ENCODE results near the gene U2SURP.

U2SURP gene

DNA sequence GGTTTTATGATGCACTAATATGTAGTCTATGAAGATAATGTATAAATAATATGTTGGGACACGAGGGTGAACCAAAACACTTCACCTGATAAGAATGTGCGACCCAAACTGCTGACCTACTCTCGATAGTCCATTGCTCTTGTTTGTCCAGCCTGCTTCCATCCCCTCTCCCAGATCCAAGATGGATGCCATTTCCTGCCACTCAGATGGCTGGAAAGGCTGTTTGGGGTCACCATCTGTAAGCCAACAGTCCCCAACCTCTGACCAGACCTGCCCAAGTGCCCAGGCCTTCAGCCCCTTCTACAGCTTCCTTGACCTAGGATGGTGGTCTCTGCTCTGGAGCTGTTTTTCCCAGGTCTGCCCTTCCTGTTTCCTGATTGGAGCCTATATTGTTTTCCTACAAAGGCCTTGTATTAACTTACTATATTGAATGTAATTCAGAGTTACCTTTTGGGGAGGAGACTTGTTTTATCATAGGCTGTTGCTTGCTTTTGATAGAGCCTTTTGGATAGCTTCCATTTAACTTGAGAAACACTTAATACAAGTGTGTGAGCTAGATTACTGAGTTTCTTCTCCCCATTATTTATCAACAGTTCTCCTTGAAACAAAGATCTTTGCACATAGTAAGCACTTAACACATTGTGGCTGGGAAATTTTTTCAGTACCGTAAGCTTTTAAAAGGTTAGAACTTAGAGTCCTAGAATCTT, 32.9 kb upstream of the U2SURP start:
- TF ChIP-seq POLR2A (IDR thresholded peaks at IDR 0.05; ENCODE audit: low read length) (peak; percentile 36), GATA1 (IDR thresholded peaks at IDR 0.05; ENCODE audit: low read depth, low read length) (no peak)
- DNase-seq, result peak; percentile 77 to 90

DNA sequence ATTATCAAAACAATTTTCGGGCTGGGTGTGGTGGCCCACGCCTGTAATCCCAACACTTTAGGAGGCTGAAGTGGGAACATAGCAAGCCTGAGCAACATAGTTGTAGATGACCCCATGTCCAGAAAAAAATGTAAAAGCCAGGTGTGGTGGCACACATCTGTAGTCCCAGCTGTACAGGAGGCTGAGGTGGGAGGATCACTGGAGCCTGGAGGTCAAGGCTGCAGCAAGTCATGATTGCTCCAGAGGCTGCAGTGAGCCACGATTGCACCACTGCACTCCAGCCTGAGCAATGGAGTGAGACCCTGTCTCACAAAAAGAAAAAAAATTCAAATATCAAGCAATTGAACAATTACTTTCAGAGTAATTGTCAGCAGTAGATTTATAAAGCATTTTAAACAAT, 29.9 kb upstream of the U2SURP start:
- no peak for TF ChIP-seq POLR2A (IDR thresholded peaks at IDR 0.05; ENCODE audit: low read length)
- no peak for TF ChIP-seq GATA1 (IDR thresholded peaks at IDR 0.05; ENCODE audit: low read depth, low read length)
- DNase-seq, result no peak

DNA sequence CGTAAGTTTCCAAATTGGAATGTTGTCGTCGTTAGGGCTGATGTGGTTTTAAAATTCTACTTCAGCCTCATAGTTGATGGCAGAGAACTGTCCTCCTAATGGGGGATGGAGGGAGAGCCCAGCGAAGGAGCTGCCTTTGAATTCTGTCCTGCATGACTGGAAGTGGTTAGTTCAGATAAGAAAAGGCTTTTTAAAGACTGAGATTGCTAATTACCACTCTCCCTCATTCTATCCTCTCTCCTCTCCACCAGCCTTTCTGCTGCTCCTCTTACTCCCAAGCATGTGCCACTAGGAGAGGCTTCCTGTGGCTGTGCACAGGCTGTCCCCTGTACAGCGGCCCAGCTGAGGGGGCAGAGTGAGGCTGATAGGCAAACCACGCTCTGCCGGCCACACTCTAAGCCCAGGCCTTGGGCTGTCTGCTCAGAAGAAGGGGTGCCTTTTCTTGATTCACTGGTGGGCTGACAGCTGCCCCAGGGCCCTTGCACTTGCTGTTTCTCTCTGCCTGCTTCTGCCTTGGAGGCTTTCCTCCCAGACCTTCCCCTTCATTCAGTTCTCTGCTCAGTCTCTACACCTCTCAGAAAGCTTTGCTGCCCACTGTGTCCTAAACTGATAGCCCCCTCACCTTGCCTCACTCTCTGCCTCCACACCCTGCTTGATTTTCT, 29.1 kb upstream of the U2SURP start:
- DNase-seq, result peak; percentile 27 to 34
- no peak for TF ChIP-seq GATA1 (IDR thresholded peaks at IDR 0.05; ENCODE audit: low read depth, low read length)

DNA sequence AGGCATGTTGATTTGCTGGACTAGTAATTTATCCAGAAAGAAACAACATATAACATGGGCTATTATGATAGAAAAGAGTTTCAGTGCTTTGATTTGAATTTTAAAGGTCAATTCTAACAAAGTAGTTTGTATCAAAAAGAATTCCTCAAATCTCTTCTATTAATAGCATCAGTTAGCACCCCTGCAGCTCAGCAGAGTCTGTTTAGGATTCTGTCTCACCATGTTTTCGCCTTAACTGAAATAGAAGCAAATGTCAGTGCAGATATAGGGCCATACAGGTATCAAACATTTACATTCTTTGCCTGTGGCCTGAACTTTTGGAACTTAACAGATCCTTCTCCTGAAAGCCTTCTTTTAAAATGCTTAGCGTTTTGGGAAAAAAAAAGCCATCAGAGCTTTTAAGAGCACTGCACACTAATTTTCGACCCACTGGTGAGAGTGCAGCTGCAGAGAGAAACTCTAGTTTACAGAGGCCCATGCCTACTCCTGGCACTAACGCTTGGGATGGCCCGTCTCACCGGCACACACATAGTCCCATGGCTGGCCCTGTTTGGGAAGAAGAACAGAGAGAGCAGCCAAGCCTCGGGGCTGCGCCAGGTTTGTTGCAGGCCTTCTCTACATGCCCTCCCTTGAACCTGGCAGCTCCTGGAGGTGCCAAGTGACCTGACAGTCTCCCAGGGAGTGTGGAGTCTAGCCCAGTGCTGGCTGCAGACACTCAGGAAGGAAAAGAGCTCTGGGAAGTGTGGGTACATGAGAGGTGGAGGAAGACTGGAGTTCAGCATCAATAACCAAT, 28.0 kb upstream of the U2SURP start:
- DNase-seq, result no peak
- TF ChIP-seq GATA1 (IDR thresholded peaks at IDR 0.05; ENCODE audit: low read depth, low read length), result no peak
- no peak for TF ChIP-seq POLR2A (IDR thresholded peaks at IDR 0.05; ENCODE audit: low read length)

DNA sequence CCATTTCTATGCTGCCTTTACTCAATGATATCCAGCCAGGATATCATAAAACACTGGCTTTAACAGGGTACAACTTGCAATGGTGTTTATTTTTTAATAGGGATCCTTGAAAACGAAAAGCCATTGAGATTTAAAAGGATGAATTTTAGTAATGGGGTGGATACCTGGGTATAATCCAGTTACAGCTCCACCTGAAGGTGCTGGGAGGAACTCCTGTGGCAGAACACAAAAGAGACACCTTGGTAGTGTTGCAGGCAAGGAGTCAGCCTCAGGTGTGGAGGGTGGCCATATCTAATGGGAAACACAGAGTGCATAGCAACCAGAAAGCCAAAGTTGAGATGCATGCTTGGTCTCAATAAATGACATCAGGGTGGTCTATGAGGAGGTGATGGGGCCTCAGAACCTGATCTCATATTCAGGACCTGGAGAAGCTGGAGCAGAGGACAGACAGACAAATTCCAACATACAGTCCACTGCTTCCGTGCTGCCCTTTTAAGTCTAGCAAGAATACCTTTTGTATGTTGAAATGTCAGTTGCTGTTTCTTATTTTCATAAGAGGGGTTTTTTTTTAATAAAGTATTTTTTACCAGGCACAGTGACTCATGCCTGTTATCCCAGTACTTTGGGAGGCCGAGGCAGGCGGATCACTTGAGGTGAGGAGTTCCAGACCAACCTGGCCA, 25.9 kb upstream of the U2SURP start:
- peak in 1 of 2 experiments; percentile 44 for DNase-seq
- TF ChIP-seq GATA1 (IDR thresholded peaks at IDR 0.05; ENCODE audit: low read depth, low read length), result no peak
- TF ChIP-seq POLR2A (IDR thresholded peaks at IDR 0.05; ENCODE audit: low read length), result no peak

DNA sequence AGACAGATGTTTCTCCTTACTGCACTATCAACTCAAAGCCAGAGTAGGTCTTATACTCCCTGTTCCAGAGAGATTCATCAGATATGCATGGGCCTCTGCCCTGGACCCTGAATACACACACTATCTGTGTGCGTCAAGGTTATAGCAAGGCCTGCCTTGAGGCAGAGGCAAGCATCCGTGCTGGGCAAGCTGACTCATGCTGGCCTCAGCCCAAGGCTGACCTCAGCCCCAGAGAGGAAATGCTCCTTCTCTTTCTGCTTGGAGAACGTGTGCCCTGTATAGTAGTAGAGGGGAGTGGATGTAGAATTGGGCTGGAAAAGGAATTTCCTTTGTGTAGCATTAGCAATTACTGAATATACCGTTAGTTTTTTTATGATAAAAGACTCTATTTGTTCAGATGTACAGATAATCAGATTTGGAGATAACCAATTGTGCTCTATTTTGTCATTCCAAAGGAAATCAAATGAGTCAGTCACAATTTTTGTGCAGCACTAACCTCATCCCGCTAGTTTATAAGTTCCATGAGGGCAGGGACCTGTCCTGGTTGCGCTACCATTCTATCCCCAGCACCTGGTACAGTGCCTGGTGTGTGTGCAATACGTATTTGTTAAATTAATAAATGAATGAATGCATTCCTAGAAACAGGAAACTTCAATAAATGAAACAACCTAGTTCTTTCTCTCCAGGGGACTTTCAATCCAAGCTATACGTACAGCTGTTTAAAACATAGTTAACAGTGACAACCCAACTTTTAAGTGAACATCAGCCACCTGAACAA, 24.6 kb upstream of the U2SURP start:
- TF ChIP-seq POLR2A (IDR thresholded peaks at IDR 0.05; ENCODE audit: low read length) (peak; percentile 57), GATA1 (IDR thresholded peaks at IDR 0.05; ENCODE audit: low read depth, low read length) (peak; percentile 69)
- peak; percentile 96 to 99 for DNase-seq

DNA sequence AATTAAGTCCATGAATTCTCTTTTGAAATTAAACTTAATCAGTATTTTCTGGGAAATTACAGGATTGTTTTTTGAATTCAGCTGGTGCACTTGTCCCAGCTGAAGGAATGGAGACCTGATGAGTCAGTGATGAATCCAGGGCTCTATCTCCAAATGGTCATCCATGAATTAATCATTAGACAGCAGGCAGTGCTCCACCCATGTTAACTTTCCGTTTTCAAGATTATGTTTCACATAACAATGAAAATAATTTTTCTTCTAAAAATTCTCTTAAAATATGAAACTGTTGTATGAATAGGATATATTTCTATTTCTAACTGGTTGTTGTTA, 24.0 kb upstream of the U2SURP start:
- peak; percentile 87 to 89 for DNase-seq

DNA sequence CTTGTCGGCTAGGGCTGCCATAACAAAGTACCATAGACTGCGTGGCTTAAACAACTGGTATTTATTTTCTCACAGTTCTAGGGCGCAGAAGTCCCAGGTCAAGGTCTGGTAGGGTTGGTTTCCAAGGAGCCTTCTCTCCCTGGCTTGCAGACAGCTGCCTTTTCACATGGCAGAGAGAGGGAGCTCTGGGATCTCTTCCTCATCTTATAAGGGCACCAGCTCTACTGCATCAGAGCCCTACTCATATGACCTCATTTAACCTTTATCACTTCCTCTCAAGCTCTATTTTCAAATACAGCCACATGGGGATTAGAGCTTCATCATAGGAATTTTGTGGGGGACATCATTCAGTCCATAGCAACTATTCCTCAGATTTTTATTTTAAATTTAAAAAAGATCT, 20.3 kb upstream of the U2SURP start:
- TF ChIP-seq GATA1 (IDR thresholded peaks at IDR 0.05; ENCODE audit: low read depth, low read length), result no peak
- no peak for TF ChIP-seq POLR2A (IDR thresholded peaks at IDR 0.05; ENCODE audit: low read length)
- DNase-seq, result peak; percentile 24 to 60

More for the DNA sequence above, 24.0 kb upstream of the U2SURP start:
- TF ChIP-seq POLR2A (IDR thresholded peaks at IDR 0.05; ENCODE audit: low read length), result no peak
- TF ChIP-seq GATA1 (IDR thresholded peaks at IDR 0.05; ENCODE audit: low read depth, low read length), result no peak

DNA sequence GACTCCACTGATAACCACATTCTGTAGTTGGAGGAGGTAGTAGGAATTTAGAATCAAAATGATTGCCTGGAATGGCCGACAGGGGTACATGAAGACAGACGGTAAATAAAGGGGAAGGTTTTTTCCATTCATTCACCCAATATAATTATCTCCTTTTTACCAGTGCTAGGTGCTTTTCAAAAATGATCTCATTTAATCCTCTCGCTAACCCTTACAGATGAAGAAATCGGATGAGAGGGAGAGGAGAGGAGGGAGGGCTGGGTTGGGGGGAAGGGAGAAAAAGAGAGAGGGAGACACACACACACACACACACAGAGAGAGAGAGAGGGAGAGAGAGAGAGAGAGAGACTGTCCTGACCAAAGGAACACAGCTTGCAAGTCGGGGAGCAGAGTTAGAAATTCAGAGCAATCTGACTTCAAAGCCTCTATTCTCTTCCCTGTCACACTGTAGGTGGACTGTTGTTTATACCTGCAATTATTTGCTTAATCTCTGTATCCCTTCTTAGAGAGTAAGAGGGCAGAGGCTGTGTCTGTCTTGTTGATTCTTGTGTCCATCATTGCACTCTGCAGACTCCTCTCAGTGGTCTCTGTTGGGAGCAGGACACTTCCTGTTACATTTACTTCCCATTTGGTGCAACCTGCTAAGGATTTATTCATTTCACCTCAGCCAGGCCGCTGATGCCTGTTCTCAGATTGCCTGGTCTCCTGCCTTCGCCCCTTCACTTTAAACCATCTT, 19.2 kb upstream of the U2SURP start:
- DNase-seq, result peak; percentile 26 to 27
- no peak for TF ChIP-seq GATA1 (IDR thresholded peaks at IDR 0.05; ENCODE audit: low read depth, low read length)
- TF ChIP-seq POLR2A (IDR thresholded peaks at IDR 0.05; ENCODE audit: low read length), result no peak

DNA sequence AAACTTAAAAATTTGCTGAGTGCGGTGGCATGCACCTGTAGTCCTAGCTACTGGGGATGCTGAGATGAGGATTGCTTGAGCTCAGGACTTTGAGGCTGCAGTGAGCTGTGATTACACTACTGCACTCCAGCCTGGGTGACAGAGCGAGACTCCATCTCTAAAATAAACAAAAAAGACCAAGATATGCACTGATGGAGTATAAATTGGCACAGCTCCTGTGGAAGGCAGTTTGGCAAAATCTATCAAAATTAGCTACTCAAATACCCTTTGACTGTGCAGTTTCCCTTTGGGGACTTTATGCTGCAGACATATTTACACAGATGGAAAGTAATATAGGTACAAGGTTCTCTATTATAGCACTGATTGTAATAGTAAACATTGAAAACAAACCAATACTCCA, 18.1 kb upstream of the U2SURP start:
- no peak for DNase-seq
- TF ChIP-seq POLR2A (IDR thresholded peaks at IDR 0.05; ENCODE audit: low read length) (no peak), GATA1 (IDR thresholded peaks at IDR 0.05; ENCODE audit: low read depth, low read length) (no peak)

DNA sequence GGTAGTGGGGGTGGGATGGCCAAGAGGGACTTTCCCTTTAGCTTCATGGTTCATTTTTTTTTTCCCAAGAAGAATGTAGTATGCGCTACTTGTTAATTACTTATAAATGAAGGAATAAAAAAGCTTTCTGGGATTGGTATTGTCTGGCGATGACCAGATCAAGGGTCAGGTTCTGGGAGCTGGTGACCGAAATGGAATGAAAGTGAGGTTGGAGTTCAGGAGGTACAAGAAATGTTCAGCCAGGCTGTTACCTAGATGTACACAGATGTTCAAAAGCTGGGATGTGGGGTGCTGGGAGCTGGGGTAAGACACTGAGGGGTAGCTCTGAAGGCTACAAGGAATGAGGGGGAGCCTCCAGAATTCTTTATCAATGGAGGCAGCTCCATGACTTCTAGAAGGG, 17.1 kb upstream of the U2SURP start:
- TF ChIP-seq POLR2A (IDR thresholded peaks at IDR 0.05; ENCODE audit: low read length) (no peak), GATA1 (IDR thresholded peaks at IDR 0.05; ENCODE audit: low read depth, low read length) (no peak)
- DNase-seq, result no peak

DNA sequence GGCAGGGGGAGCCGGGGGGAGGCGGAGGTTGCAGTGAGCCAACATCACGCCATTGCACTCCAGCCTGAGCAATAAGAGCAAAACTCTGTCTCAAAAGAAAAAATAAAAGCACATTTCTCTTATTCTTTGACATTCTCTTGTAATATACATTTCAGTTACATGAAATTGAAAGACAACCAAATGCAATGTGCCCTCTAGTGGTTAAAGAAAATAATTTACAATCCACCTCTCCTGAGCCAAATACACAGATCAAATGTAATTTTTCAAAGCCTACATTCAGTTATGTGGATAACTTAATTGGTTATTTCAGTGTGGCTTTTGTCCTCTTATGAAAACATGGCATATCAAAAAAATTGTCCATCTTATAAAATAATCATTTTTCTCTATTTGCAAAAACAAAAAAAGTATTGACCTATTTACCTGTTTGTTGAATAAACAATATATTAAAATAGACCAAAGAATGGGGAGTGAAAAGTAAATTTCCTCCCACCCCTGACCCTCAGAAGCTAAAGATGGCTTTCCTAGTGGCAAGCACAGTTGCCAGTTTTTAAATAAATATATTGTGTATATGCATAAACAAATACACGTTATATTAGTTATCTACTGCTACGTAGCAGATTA, 14.2 kb upstream of the U2SURP start:
- TF ChIP-seq POLR2A (IDR thresholded peaks at IDR 0.05; ENCODE audit: low read length), result no peak
- TF ChIP-seq GATA1 (IDR thresholded peaks at IDR 0.05; ENCODE audit: low read depth, low read length), result no peak
- DNase-seq, result peak; percentile 68 to 78

Measured in erythroblast (primary cell).